Peyer's patch (tissue), 4 donors: Measurements from ENCODE around the gene VPS52.

Experiments
- CTCF ChIP-seq, 6 experiments: fragments of 450-650 bp in 4 of 6; fragments of 200-600 bp in 2 of 6; sonication (generic) in 1 of 6; IDR thresholded peaks; one replicate each; pipeline ENCODE4 v1.5.1; 2017 to 2019; ENCODE audit warnings: antibody characterized with exemption in 6 of 6, mild to moderate bottlenecking in 3 of 6, moderate library complexity in 1 of 6
- POLR2A ChIP-seq, 2 donors: fragments of 450-650 bp; IDR thresholded peaks; one replicate each; pipeline ENCODE4 v1.5.1; 2017; ENCODE audit warnings: antibody characterized with exemption in 2 of 2, mild to moderate bottlenecking in 2 of 2, moderate library complexity in 2 of 2

DNA sequence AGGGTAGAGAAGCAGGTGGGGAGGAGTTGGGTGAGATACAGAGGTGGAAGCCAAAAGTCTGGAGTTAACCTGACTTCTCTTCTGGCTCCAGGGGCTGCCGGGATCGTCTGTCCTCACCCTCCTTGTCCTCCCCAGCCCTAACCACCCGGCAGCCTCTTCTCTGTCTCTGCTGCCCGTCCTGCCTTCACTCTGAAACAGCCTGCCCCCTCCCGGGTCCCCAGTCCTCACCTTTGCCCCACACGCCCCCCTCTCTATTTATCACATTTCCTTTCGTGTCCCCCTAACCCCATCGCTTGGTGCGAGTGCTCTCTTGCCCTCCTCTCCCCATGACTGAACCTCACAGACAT, 57.7 kb downstream of the VPS52 start:
- TF ChIP-seq POLR2A (IDR thresholded peaks at IDR 0.05) (no peak), CTCF (IDR thresholded peaks at IDR 0.05) (no peak)
